Kidney (tissue), 14 donors: ENCODE results near the gene PLCB4. TPM values are rescaled to one million over a fixed set of nuclear protein-coding genes. Genes with fewer than 3 reads are reported as not detected.
A peak's percentile ranks its signal among the peaks of the same experiment; 100 is the strongest.

Experiments
- DNase-seq, 5 donors: peaks; one replicate each; pipeline ENCODE4 v3.0.0-alpha.2; 2013 to 2020
- FAIRE-seq: peaks from 2 replicates; lab custom pipeline; 2012; peaks lifted over from hg19 to GRCh38; lab: Jason Lieb, UNC
- H3K27ac ChIP-seq, 2 donors: one replicate each; pipeline ENCODE4 v1.7.0; 2013; ENCODE audit warnings: low read depth in 2 of 2, low read length in 2 of 2, inconsistent platforms in 1 of 2
- H3K27me3 ChIP-seq: one replicate; pipeline ENCODE4 v1.7.1; 2013; ENCODE audit warnings: low read length, inconsistent platforms; ENCODE audit not compliant: control insufficient read depth, insufficient read depth
- H3K36me3 ChIP-seq, 3 donors: one replicate each; pipeline versions ENCODE4 v1.7.0 to v1.7.1; 2013; ENCODE audit warnings: low read length in 3 of 3, control low read depth in 1 of 3, inconsistent platforms in 1 of 3; ENCODE audit not compliant: insufficient read depth in 3 of 3, control insufficient read depth in 2 of 3
- H3K4me1 ChIP-seq, 3 donors: one replicate each; pipeline versions ENCODE4 v1.7.0 to v1.7.1; 2013; ENCODE audit warnings: low read length in 3 of 3, inconsistent platforms in 1 of 3, low read depth in 1 of 3; ENCODE audit not compliant: control insufficient read depth in 2 of 3, insufficient read depth in 2 of 3
- H3K4me3 ChIP-seq, 3 donors: one replicate each; pipeline versions ENCODE4 v1.7.0 to v1.8.1; 2013; ENCODE audit warnings: low read length in 3 of 3, control low read depth in 1 of 3, inconsistent platforms in 1 of 3
- H3K9ac ChIP-seq, 3 donors: one replicate each; pipeline versions ENCODE4 v1.7.0 to v1.7.1; 2013; ENCODE audit warnings: low read length in 3 of 3, control low read depth in 1 of 3, inconsistent platforms in 1 of 3
- H3K9me3 ChIP-seq, 3 donors: one replicate each; pipeline versions ENCODE4 v1.7.0 to v1.7.1; 2013; ENCODE audit warnings: low read length in 3 of 3, control low read depth in 1 of 3, inconsistent platforms in 1 of 3; ENCODE audit not compliant: control insufficient read depth in 2 of 3, insufficient read depth in 1 of 3
- intact Hi-C: fragments of 100-400 bp; cut with DNase I; formaldehyde crosslinking; loops from one replicate; pipeline ENCODE4 v1.11.1; 2022
- polyA plus RNA-seq: library from polyadenylated mRNA; stranded (reverse); fragments of 350-450 nt; fragmentation: Illumina TruSeq; extraction: RNeasy Lipid Tissue Mini Kit (QIAGEN cat#74804); gene quantifications from one replicate; pipeline ENCODE4 v1.2.3, GENCODE V29; 2014; ENCODE audit warnings: low read depth, low replicate concordance; ENCODE audit not compliant: insufficient read depth
- total RNA-seq: library from RNA; stranded (reverse); fragmentation: NEBNext Ultra II Directional; extraction: Animal tissue kit (Norgen Biotek cat#: 25700); gene quantifications from one replicate; pipeline ENCODE4 v1.2.1, GENCODE V29; 2021
- TF ChIP-seq, protein P1 (sequence below): IDR thresholded peaks from 3 replicates; pipeline ENCODE4 v1.5.1; 2012; ENCODE audit warnings: mild to moderate bottlenecking, moderate library complexity, borderline replicate concordance; ENCODE audit not compliant: insufficient read depth; ENCODE audit errors: extremely low read depth
- donor health status: control.
- donor health status: control.
- donor health status: control.
- donor health status: control.
- donor health status: control.
- donor health status: DM: yes; HTN: yes; CAD: no.
- donor health status: Normal renal cell carcinoma (clear cell type).

PLCB4 gene
- total and polyA plus RNA-seq, 2 donors from 2014 or later: 2.8 to 17.7 TPM

DNA sequence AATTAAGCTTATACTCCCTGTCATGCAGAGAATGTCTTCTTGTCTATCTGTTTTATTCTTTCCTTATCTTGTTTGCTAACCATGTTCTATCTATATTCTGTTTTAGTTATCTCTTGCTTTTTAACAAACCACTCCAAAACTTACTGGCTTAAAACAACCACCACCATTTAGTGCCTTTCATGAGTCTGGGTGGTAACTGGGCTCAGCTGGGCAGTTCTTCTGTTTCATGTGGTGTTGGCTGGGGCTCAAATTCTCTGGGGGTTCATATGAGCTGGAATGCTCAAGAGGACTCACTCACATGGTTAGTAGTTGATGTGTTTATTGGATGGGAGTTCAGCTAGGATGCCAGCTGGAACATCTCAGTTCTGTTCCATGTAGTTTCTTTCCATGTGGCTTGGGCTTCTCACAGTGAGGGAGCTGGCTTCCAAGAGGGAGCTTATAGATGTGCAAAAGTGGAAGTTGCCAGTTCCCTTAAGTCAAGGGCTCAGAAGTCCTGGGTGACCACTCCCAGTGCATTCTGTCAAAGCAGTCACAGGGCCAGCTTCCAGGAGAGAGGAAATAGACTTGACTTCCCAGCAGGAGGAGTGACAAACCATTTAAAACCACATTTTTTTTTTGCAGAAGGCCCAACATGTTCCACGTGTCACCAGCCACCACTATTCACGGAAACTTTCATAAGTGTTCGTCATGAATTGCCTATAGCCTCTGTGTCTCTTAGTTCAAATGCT lies 70.4 kb downstream of the PLCB4 start:
- intact Hi-C loops: no loop called here
- FAIRE-seq: no peak
- DNase-seq: no peak
- no peaks in the 10 kb centered on the region for H3K27me3 ChIP-seq
- H3K4me1 ChIP-seq: no peaks in the 10 kb centered on the region
- H3K36me3 ChIP-seq: no peaks in the 10 kb centered on the region
- peaks cover 0 to 5% (median 0%) of the 10 kb centered on the region in 3 donors for H3K9me3 ChIP-seq
- H3K27ac ChIP-seq: no peak overlapping the region
- TF ChIP-seq, protein P1, sequence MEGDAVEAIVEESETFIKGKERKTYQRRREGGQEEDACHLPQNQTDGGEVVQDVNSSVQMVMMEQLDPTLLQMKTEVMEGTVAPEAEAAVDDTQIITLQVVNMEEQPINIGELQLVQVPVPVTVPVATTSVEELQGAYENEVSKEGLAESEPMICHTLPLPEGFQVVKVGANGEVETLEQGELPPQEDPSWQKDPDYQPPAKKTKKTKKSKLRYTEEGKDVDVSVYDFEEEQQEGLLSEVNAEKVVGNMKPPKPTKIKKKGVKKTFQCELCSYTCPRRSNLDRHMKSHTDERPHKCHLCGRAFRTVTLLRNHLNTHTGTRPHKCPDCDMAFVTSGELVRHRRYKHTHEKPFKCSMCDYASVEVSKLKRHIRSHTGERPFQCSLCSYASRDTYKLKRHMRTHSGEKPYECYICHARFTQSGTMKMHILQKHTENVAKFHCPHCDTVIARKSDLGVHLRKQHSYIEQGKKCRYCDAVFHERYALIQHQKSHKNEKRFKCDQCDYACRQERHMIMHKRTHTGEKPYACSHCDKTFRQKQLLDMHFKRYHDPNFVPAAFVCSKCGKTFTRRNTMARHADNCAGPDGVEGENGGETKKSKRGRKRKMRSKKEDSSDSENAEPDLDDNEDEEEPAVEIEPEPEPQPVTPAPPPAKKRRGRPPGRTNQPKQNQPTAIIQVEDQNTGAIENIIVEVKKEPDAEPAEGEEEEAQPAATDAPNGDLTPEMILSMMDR: no peak
- H3K4me3 ChIP-seq: no peak overlapping the region
- H3K9ac ChIP-seq: no peak overlapping the region

DNA sequence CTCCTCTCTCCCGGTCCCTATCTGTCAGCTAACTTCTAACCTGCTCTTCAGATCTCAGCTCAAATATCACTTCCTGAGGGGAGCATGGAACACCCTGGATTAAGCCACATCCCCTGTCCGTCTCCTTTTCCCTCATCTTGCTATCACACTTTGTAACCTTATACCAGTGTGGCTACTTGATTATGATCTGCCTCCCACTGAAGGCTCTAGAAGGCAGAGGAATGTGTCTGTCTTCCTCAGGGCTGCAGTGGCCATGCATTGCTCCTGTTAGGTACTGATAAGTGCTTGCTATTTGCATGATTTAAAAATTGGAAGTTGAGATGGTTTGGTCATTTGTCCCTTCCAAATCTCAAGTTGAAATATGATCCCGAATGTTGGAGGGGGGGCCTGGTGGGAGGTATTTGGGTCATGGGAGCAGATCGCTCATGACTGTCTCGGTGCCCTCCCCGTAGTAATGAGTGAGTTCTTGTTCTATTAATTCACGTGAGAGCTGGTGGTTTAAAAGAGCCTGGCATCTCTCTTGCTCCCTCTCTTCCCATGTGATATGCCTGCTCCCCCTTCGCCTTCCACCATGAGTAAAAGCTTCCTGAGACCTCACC lies 71.4 kb downstream of the PLCB4 start:
- Histone ChIP-seq H3K36me3 (no peaks in the 10 kb centered on the region), H3K27me3 (no peaks in the 10 kb centered on the region), H3K4me1 (no peaks in the 10 kb centered on the region), H3K9me3 (peaks cover 0 to 5% (median 0%) of the 10 kb centered on the region in 3 donors), H3K9ac (no peak overlapping the region), H3K27ac (no peak overlapping the region), H3K4me3 (no peak overlapping the region)
- FAIRE-seq: no peak
- TF ChIP-seq, protein P1: no peak
- DNase-seq: peak in 3 of 5 donors; percentile 41 to 75 (median 67)
- intact Hi-C loops: no loop called here

DNA sequence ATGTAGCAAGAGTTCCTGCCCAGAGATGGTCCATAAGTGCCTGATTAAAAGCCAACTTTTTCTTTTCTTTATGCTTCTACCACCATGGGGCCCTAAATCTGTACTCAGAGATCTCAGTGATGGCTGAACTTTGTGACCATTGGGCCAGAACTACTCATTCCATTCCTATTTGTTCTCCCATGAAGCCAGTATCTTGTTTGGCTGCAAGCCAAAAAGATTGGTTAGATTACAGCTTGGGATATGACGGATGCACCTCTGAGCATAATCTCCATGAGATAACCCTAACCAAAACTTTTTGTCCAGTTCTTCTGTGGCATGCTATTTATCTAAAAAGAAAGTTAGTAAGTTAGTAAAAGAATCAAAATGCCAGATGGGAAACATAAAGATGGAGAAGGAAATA lies 72.2 kb downstream of the PLCB4 start:
- H3K4me3 ChIP-seq: no peak overlapping the region
- FAIRE-seq (no peak), DNase-seq (no peak)
- no peaks in the 10 kb centered on the region for H3K4me1 ChIP-seq
- TF ChIP-seq, protein P1: no peak
- H3K27ac ChIP-seq: no peak overlapping the region
- H3K27me3 ChIP-seq: no peaks in the 10 kb centered on the region
- H3K9ac ChIP-seq: no peak overlapping the region
- peaks cover 0 to 5% (median 0%) of the 10 kb centered on the region in 3 donors for H3K9me3 ChIP-seq
- intact Hi-C loops: no loop called here
- H3K36me3 ChIP-seq: no peaks in the 10 kb centered on the region
